HG03159 (cell line): ENCODE data around the gene GTF3C5.
"Not testable (repeated sequence)": the region's sequence is repeated elsewhere in the genome, so short reads cannot be mapped to it uniquely, and the experiment has no call there.

Source experiments
- ATAC-seq: cut with Tn5 transposase; IDR thresholded peaks from one replicate; pipeline ENCODE4 v1.9.1; 2021; ENCODE audit warnings: mild to moderate bottlenecking, moderate library complexity; ENCODE audit not compliant: unreplicated experiment

GTF3C5 gene

GRCh38 chr9:133067813-133068212 lies 37.0 kb downstream of the GTF3C5 start:
- no peak for ATAC-seq

GRCh38 chr9:133068431-133068830 lies 37.6 kb downstream of the GTF3C5 start:
- not testable (repeated sequence) for ATAC-seq

DNA sequence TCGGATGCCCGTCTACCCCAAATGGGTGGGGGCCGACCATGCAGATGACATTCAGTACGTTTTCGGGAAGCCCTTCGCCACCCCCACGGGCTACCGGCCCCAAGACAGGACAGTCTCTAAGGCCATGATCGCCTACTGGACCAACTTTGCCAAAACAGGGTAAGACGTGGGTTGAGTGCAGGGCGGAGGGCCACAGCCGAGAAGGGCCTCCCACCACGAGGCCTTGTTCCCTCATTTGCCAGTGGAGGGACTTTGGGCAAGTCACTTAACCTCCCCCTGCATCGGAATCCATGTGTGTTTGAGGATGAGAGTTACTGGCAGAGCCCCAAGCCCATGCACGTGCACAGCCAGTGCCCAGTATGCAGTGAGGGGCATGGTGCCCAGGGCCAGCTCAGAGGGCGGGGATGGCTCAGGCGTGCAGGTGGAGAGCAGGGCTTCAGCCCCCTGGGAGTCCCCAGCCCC lies 39.7 kb downstream of the GTF3C5 start:
- not testable (repeated sequence) for ATAC-seq

DNA sequence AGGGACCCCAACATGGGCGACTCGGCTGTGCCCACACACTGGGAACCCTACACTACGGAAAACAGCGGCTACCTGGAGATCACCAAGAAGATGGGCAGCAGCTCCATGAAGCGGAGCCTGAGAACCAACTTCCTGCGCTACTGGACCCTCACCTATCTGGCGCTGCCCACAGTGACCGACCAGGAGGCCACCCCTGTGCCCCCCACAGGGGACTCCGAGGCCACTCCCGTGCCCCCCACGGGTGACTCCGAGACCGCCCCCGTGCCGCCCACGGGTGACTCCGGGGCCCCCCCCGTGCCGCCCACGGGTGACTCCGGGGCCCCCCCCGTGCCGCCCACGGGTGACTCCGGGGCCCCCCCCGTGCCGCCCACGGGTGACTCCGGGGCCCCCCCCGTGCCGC lies 40.2 kb downstream of the GTF3C5 start:
- ATAC-seq = not testable (repeated sequence)

DNA sequence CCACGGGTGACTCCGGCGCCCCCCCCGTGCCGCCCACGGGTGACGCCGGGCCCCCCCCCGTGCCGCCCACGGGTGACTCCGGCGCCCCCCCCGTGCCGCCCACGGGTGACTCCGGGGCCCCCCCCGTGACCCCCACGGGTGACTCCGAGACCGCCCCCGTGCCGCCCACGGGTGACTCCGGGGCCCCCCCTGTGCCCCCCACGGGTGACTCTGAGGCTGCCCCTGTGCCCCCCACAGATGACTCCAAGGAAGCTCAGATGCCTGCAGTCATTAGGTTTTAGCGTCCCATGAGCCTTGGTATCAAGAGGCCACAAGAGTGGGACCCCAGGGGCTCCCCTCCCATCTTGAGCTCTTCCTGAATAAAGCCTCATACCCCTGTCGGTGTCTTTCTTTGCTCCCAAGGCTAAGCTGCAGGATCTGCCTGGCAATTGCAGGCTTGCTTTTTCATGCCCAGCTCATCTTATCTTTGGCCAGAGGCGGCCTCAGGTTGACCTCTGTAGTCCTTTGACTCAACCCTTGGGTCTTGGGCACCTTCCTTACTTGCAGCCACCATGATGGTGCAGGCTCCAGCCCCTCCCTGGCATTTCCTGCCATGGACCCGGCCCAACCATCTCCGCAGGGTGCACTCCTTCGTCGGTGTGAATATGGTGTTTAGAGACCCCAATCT lies 40.8 kb downstream of the GTF3C5 start:
- no peak for ATAC-seq

- ATAC-seq = not testable (repeated sequence)
These were observed 41.4 kb downstream of the GTF3C5 start for GRCh38 chr9:133072210-133072609.

GRCh38 chr9:133073086-133074014 lies 42.6 kb downstream of the GTF3C5 start:
- no peak for ATAC-seq

DNA sequence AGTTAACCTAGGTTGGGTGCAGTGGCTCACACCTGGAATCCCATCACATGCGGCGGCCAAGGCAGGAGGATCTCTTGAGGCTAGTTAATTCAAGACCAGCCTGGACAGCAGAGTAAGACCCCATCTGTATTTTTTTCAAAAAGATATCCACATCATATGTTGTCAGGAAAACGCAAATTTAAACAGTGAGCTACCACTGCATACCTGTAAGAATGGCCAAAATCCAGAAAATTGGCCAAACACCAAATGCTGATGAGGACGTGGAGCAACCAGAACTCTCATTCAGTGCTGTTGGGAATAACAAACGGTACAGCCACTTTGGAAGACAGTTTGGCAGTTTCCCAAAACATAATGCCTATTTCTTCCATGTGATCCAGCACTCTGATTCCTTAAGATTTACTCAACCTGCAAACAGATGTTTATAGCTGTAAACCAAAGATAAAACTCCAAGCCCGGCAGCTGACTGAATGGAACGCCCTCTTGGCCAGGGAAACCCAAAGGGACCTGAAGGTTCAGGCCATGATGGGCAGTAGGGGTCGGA lies 43.4 kb downstream of the GTF3C5 start:
- no peak for ATAC-seq

DNA sequence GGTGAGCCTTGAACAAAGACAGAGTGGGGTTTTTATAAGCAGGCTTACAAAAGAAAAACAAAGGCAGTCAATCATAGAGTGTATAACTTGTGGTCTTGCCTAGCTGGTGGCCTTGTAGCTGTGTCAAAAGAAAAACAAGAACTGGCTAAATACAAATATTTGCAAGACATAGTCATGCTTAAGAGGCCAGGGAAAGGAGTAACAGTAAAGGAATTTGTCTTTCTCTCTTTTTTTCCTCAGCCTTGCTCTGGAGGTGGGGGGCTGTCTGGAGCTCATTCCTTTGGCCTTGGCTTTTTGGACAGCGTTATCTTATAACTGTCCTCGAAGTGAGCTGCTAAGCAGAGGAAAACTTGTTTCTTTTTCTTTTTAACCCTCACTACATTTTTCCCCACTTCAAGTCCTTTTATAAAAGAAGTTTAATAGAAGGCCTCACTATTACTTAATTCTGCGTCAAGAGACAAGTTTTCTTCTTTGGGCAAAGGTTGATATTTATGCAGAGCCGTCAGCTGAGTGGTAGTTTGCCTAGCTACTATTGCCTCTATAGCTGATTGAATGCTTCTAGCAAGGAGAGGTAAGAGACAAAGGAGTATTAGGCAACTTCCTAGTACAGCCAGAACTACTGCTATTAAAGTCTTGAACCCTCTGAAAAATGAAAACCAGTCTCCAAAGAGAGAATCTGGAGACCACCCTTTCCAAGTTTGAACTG lies 45.3 kb downstream of the GTF3C5 start:
- no peak for ATAC-seq

GRCh38 chr9:133076691-133077090 lies 45.9 kb downstream of the GTF3C5 start:
- ATAC-seq = no peak

GRCh38 chr9:133078486-133078885 lies 47.7 kb downstream of the GTF3C5 start:
- no peak for ATAC-seq

DNA sequence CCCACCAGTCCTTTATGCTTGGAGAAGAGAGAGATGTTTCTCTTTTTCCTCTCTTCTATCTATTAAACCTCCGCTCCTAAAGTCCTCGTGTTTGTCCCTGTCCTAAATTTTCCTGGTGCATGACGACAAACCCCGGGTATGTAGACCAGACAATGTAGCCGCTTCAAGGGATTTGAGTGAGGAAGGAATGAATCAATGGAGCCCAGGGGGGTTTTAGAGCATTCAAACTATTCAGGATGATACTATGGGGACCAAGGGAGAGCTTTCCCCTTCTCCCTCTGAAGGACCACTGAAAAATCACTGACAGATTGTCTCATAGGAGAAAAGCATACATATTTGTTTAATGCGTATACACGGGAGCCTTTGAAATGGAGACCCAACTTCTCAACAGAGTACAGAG lies 49.4 kb downstream of the GTF3C5 start:
- ATAC-seq = no peak

- not testable (repeated sequence) for ATAC-seq
These were observed 50.3 kb downstream of the GTF3C5 start for GRCh38 chr9:133080786-133081779.

GRCh38 chr9:133081957-133082644 lies 51.3 kb downstream of the GTF3C5 start:
- ATAC-seq = not testable (repeated sequence)

- ATAC-seq = not testable (repeated sequence)
These were observed 52.9 kb downstream of the GTF3C5 start for GRCh38 chr9:133083688-133084087.

DNA sequence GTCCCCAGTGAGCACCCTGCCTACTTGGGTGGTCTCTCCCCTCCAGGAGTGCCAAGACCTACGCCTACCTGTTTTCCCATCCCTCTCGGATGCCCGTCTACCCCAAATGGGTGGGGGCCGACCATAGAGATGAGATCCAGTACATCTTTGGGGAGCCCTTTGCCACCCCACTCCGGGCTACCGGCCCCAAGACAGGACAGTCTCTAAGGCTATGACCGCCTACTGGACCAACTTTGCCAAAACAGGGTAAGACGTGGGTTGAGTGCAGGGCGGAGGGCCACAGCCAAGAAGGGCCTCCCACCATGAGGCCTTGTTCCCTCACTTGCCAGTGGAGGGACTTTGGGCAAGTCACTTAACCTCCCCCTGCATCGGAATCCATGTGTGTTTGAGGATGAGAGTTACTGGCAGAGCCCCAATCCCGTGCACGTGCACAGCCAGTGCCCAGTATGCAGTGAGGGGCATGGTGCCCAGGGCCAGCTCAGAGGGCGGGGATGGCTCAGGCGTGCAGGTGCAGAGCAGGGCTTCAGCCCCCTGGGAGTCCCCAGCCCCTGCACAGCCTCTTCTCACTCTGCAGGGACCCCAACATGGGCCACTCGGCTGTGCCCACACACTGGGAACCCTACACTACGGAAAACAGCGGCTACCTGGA lies 55.5 kb downstream of the GTF3C5 start:
- not testable (repeated sequence) for ATAC-seq

DNA sequence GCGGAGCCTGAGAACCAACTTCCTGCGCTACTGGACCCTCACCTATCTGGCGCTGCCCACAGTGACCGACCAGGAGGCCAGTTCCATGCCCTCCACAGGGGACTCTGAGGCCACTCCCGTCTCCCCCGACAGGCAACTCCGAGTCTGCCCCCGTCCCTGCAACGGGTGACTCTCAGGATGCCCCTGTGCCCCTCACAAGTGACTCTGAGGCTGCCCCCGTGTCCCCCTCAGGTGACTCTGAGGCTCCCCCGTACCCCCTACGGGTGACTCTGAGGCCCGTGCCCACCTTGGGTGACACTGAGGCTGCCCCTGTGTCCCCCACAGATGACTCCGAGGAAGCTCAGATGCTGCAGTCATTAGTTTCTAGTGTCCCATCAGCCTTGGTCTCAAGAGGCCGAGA lies 56.1 kb downstream of the GTF3C5 start:
- ATAC-seq = no peak

DNA sequence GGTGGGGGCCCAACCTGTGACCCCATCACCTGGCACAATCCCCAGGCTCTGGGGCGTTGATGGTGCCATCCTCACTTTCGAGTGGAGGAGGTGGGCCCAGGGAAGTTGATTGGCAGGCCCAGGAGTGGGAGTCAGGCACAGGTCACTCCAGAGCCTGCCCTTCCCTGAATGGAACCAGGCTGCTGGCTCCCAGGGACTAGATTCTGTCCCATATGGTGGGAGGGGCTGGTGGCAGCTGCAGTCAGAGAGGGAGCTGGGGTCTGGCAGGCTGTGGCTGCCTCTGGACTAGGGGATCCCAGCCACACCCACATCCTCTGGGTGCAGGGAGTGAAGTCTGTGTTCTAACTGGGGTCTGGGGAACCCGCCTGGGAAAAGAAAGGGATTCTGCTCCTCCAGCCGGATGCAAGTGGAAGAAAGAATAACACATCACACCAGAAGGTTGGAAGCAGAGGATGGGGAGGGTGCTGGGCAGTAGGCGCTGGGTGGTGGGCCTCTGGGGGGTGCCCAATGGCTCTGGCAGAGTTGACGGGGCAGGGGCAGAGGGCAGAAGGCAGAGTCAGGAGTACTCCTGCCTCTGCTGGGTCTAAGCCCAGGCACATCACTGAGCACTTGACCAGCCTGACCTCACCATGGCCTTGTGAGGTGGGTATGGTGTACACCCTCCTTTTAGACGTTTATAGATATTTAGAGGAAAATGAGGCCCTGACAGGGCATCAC lies 56.8 kb downstream of the GTF3C5 start:
- ATAC-seq = no peak
